Skin of body (tissue), 3 donors: ENCODE measurements around the gene HSPBP1. TPM values are rescaled to one million over a fixed set of nuclear protein-coding genes. Genes with fewer than 3 reads are reported as not detected.

Experiments
- DNase-seq: peaks from one replicate; lab custom pipeline; 2025; lab: John Stamatoyannopoulos, UW
- small RNA-seq: library from RNA; depleted of rRNA; stranded (forward); fragments of <200 nt; gene quantifications from one replicate; pipeline ENCODE3, GENCODE V24; 2014; ENCODE audit warnings: low replicate concordance
- total RNA-seq: library from RNA; depleted of rRNA; stranded (reverse); fragments of >200 nt; gene quantifications from one replicate; pipeline ENCODE4 v1.2.3, GENCODE V29; 2014

Gene HSPBP1
- total RNA-seq, 1 donor from 2014 or later, result 12.1 TPM

DNA sequence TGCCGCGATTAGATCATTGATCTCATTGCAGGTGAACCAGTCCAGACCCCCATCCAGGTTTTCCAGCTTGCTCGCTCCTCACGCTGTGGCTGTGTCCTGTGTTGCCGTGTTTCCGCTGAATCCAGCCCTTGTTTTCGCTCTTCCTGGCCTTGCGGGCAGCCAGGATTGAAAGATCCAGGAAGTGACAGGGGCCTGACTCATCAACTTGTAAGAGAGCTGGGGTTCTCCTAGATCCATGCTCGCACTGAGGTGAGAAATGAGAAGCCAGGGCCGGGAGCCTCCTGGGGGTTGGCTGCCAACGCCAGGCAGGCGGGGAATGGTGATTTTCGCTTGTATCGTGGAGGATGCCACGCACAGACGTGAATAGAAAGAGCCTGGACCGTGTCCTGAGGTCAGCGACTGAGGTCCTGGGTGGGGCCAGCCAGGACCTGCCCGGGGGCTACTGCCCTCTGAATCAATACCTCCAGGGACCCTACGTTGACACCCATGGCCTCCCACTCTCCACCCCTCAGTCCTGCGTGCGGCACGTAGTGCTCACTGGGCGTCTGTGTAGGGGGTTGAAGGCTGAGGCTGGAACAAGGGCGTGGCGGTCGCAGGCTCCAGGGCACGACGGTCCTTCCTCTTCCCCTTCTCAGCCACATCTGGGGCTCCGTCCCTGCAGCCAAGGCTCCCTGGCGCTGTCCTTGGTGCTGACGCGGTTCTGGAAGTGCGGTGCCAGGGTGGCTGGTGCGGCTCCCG is 63.3 kb downstream of the HSPBP1 start:
- DNase-seq, result peak; percentile 86

DNA sequence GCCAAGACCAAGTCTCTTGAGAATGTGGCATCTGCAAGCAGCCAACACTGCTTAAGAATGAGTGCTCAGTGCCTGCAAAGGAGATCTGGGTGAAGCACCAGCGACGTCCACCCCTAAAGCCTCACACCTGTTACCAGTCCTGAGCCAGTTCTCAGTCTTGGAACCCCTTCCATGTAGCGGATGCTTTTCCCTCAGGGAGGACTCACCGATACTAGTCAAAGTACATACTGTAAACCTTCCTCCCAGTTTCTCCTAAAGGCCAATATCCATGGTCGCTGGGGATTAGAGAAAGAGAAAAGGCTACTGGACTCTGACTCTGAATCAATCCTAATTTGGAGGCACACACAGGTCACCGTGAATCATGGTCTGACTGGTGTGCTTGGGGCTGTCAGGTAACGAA is 66.4 kb downstream of the HSPBP1 start:
- no peak for DNase-seq

DNA sequence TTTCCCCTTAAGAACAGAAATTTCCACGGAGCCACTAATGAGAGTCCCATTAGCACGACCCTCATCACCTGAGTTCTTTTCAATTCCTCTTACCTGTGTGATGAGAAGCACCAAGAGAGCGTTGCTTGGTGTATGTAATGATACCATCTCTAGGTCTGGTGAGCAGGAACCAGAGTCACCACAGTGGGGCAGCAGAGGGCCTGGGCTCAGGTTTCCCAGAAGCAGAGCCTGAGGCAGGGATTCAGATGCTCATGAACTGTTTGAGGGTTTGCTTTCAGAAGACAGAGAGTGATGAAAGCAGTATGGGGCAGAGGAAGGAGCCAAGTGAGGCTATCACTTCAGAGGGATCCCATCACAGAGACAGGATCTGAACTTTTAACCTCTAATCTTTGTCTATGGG is 67.5 kb downstream of the HSPBP1 start:
- DNase-seq, result no peak

Small RNA genes within 50 kb of the gene (small RNA-seq; reads per million reads assigned to genes)
- gene MIR6802 (not detected), gene MIR6803 (not detected), gene MIR6804 (not detected)

Other genes starting within 250 kb of the HSPBP1 start
- gene GP6, start 241.8 kb downstream of the HSPBP1 start, total RNA-seq, result 0.20 TPM
- gene RDH13, start 217.0 kb downstream of the HSPBP1 start, total RNA-seq, result 31.6 TPM
- 47.6 TPM for gene EPS8L1, start 204.2 kb downstream of the HSPBP1 start, total RNA-seq
- 34.0 TPM for gene PPP1R12C, start 162.5 kb downstream of the HSPBP1 start, total RNA-seq
- 65.7 TPM for gene TNNT1, start 130.9 kb downstream of the HSPBP1 start, total RNA-seq
- gene TNNI3, start 122.4 kb downstream of the HSPBP1 start, total RNA-seq, result 0.89 TPM
- not detected for gene DNAAF3, start 113.5 kb downstream of the HSPBP1 start, total RNA-seq
- gene SYT5, start 99.8 kb downstream of the HSPBP1 start, total RNA-seq, result 1.6 TPM
- 0.39 TPM for gene PTPRH, start 70.6 kb downstream of the HSPBP1 start, total RNA-seq
- 1.2 TPM for gene TMEM86B, start 51.3 kb downstream of the HSPBP1 start, total RNA-seq
- 20.8 TPM for gene PPP6R1, start 21.1 kb downstream of the HSPBP1 start, total RNA-seq
- 3.6 TPM for gene BRSK1, start 3.9 kb upstream of the HSPBP1 start, total RNA-seq
- gene TMEM150B, start 45.2 kb upstream of the HSPBP1 start, total RNA-seq, result 1.1 TPM
- 17.0 TPM for gene KMT5C, start 59.8 kb upstream of the HSPBP1 start, total RNA-seq
- gene COX6B2, start 74.6 kb upstream of the HSPBP1 start, total RNA-seq, result 3.1 TPM
- gene GARIN5B, start 83.2 kb upstream of the HSPBP1 start, total RNA-seq, result not detected
- 0.30 TPM for gene IL11, start 90.4 kb upstream of the HSPBP1 start, total RNA-seq
- gene TMEM190, start 96.7 kb upstream of the HSPBP1 start, total RNA-seq, result not detected
- 0.30 TPM for gene TMEM238, start 104.2 kb upstream of the HSPBP1 start, total RNA-seq
- gene RPL28, start 105.8 kb upstream of the HSPBP1 start, total RNA-seq, result 377 TPM
- gene UBE2S, start 127.7 kb upstream of the HSPBP1 start, total RNA-seq, result 25.4 TPM
- gene SHISA7, start 163.2 kb upstream of the HSPBP1 start, total RNA-seq, result 0.10 TPM
- 23.0 TPM for gene ISOC2, start 181.5 kb upstream of the HSPBP1 start, total RNA-seq
- gene C19orf85, start 184.6 kb upstream of the HSPBP1 start, total RNA-seq, result not detected
- gene ZNF628, start 196.5 kb upstream of the HSPBP1 start, total RNA-seq, result 1.1 TPM
- gene NAT14, start 205.1 kb upstream of the HSPBP1 start, total RNA-seq, result 6.1 TPM
- gene SSC5D, start 208.3 kb upstream of the HSPBP1 start, total RNA-seq, result 16.5 TPM